IPS-20b (cell line): ENCODE data around the gene ITFG1.
"Not testable (repeated sequence)": the region's sequence is repeated elsewhere in the genome, so short reads cannot be mapped to it uniquely, and the experiment has no call there.

Experiments
- H3K27ac ChIP-seq: one replicate; pipeline ENCODE4 v1.5.1; 2013; ENCODE audit warnings: low read length
- H3K27me3 ChIP-seq: 2 replicates; pipeline ENCODE4 v1.6.1; 2013; ENCODE audit warnings: mild to moderate bottlenecking, low read length, inconsistent platforms; ENCODE audit not compliant: insufficient read depth
- H3K36me3 ChIP-seq: 2 replicates; pipeline ENCODE4 v1.6.1; 2013; ENCODE audit warnings: low read depth, mild to moderate bottlenecking, inconsistent platforms, low read length, moderate library complexity; ENCODE audit not compliant: insufficient read depth
- H3K4me1 ChIP-seq: 2 replicates; pipeline ENCODE4 v1.6.1; 2013; ENCODE audit warnings: mild to moderate bottlenecking, control low read depth, inconsistent platforms, low read length, moderate library complexity; ENCODE audit not compliant: insufficient read depth
- H3K4me3 ChIP-seq: 2 replicates; pipeline ENCODE4 v1.5.1; 2013; ENCODE audit warnings: mild to moderate bottlenecking, low read length, inconsistent platforms
- H3K9ac ChIP-seq: 2 replicates; pipeline ENCODE4 v1.6.1; 2013; ENCODE audit warnings: low read depth, mild to moderate bottlenecking, inconsistent platforms, low read length, moderate library complexity
- H3K9me3 ChIP-seq: 2 replicates; pipeline ENCODE4 v1.6.1; 2013; ENCODE audit warnings: mild to moderate bottlenecking, low read depth, low read length, inconsistent platforms; ENCODE audit not compliant: insufficient read depth

The ITFG1 gene

GRCh38 chr16:47213761-47214440 lies 247.0 kb downstream of the ITFG1 start:
- Histone ChIP-seq H3K27ac (no peak overlapping the region), H3K27me3 (no peaks in the 10 kb centered on the region), H3K4me3 (no peak overlapping the region), H3K36me3 (no peaks in the 10 kb centered on the region; the same call in 1 of the 2 replicates), H3K9me3 (no peaks in the 10 kb centered on the region), H3K9ac (no peak overlapping the region), H3K4me1 (no peaks in the 10 kb centered on the region)

GRCh38 chr16:47211218-47211617 lies 249.6 kb downstream of the ITFG1 start:
- Histone ChIP-seq H3K36me3 (no peaks in the 10 kb centered on the region), H3K27ac (no peak overlapping the region), H3K9ac (no peak overlapping the region)

GRCh38 chr16:47204736-47205504 lies 255.9 kb downstream of the ITFG1 start:
- no peak overlapping the region for H3K27ac ChIP-seq

More at GRCh38 chr16:47211218-47211617, 249.6 kb downstream of the ITFG1 start:
- no peaks in the 10 kb centered on the region for H3K9me3 ChIP-seq
- H3K4me3 ChIP-seq: no peak overlapping the region
- H3K27me3 ChIP-seq: no peaks in the 10 kb centered on the region
- no peaks in the 10 kb centered on the region for H3K4me1 ChIP-seq

GRCh38 chr16:47203433-47203832 lies 257.4 kb downstream of the ITFG1 start:
- H3K27ac ChIP-seq, H3K27me3 ChIP-seq, H3K4me3 ChIP-seq, H3K4me1 ChIP-seq, H3K9ac ChIP-seq, H3K9me3 ChIP-seq, H3K36me3 ChIP-seq: not testable (repeated sequence)

More at GRCh38 chr16:47204736-47205504, 255.9 kb downstream of the ITFG1 start:
- Histone ChIP-seq H3K9me3 (no peaks in the 10 kb centered on the region), H3K27me3 (no peaks in the 10 kb centered on the region), H3K4me3 (no peak overlapping the region), H3K4me1 (no peaks in the 10 kb centered on the region), H3K36me3 (no peaks in the 10 kb centered on the region), H3K9ac (no peak overlapping the region)

GRCh38 chr16:47198180-47198575 lies 262.7 kb downstream of the ITFG1 start:
- no peak overlapping the region for H3K4me3 ChIP-seq
- H3K27me3 ChIP-seq: no peaks in the 10 kb centered on the region
- peaks cover 5% of the 10 kb centered on the region; the same call in 1 of the 2 replicates for H3K4me1 ChIP-seq
- H3K9me3 ChIP-seq: no peaks in the 10 kb centered on the region
- H3K27ac ChIP-seq: no peak overlapping the region
- no peaks in the 10 kb centered on the region for H3K36me3 ChIP-seq
- H3K9ac ChIP-seq: no peak overlapping the region

GRCh38 chr16:47197536-47198179 lies 263.2 kb downstream of the ITFG1 start:
- H3K4me1 ChIP-seq: peaks cover 5% of the 10 kb centered on the region; the same call in 1 of the 2 replicates
- no peak overlapping the region for H3K4me3 ChIP-seq
- H3K9ac ChIP-seq: no peak overlapping the region
- no peak overlapping the region for H3K27ac ChIP-seq
- no peaks in the 10 kb centered on the region for H3K36me3 ChIP-seq
- no peaks in the 10 kb centered on the region for H3K9me3 ChIP-seq
- no peaks in the 10 kb centered on the region for H3K27me3 ChIP-seq

GRCh38 chr16:47196457-47196856 lies 264.4 kb downstream of the ITFG1 start:
- no peak overlapping the region for H3K9ac ChIP-seq
- H3K9me3 ChIP-seq: no peaks in the 10 kb centered on the region
- no peak overlapping the region for H3K4me3 ChIP-seq
- H3K36me3 ChIP-seq: no peaks in the 10 kb centered on the region
- peaks cover 5% of the 10 kb centered on the region; the same call in 1 of the 2 replicates for H3K4me1 ChIP-seq
- no peaks in the 10 kb centered on the region for H3K27me3 ChIP-seq
- H3K27ac ChIP-seq: no peak overlapping the region

- Histone ChIP-seq H3K27me3 (no peaks in the 10 kb centered on the region), H3K9ac (no peak overlapping the region), H3K36me3 (no peaks in the 10 kb centered on the region), H3K9me3 (peaks cover 11% of the 10 kb centered on the region), H3K4me1 (no peaks in the 10 kb centered on the region), H3K27ac (no peak overlapping the region), H3K4me3 (no peak overlapping the region)
Measured at GRCh38 chr16:47182318-47182717, 278.5 kb downstream of the ITFG1 start.

- not testable (repeated sequence) for H3K27ac ChIP-seq, H3K4me1 ChIP-seq, H3K4me3 ChIP-seq, H3K27me3 ChIP-seq, H3K36me3 ChIP-seq, H3K9ac ChIP-seq
- H3K9me3 ChIP-seq: peaks cover 11% of the 10 kb centered on the region
Measured at GRCh38 chr16:47181066-47181465, 279.8 kb downstream of the ITFG1 start.

- H3K27me3 ChIP-seq: no peaks in the 10 kb centered on the region
- no peak overlapping the region for H3K9ac ChIP-seq
- H3K9me3 ChIP-seq: peaks cover 11% of the 10 kb centered on the region
- H3K4me1 ChIP-seq: no peaks in the 10 kb centered on the region
- no peak overlapping the region for H3K4me3 ChIP-seq
- H3K27ac ChIP-seq: no peak overlapping the region
- no peaks in the 10 kb centered on the region for H3K36me3 ChIP-seq
Measured at GRCh38 chr16:47180073-47180472, 280.8 kb downstream of the ITFG1 start.

GRCh38 chr16:47175152-47175551 lies 285.7 kb downstream of the ITFG1 start:
- no peak overlapping the region for H3K4me3 ChIP-seq
- no peaks in the 10 kb centered on the region for H3K27me3 ChIP-seq
- H3K9me3 ChIP-seq: peaks cover 5% of the 10 kb centered on the region
- no peaks in the 10 kb centered on the region for H3K36me3 ChIP-seq
- no peak overlapping the region for H3K9ac ChIP-seq
- no peaks in the 10 kb centered on the region for H3K4me1 ChIP-seq
- H3K27ac ChIP-seq: no peak overlapping the region
